Natural killer cell (primary cell): Measurements from ENCODE around the gene AMOTL2. TPM values are rescaled to one million over a fixed set of nuclear protein-coding genes. Genes with fewer than 3 reads are reported as not detected.

Source experiments
- ATAC-seq, 3 donors: fragments of 150-1000 bp in 2 of 3; fragments of 200-7000 bp in 1 of 3; cut with Tn5 transposase; 1 replicate in 1 of 3; 2 replicates in 2 of 3; pipeline ENCODE4 v1.10.0; 2021; ENCODE audit warnings: mild to moderate bottlenecking in 2 of 3, moderate library complexity in 2 of 3
- DNase-seq, 2 donors: peaks; one replicate each; pipeline versions ENCODE4 v3.0.0 to v3.0.0-alpha.2; 2013 to 2021; ENCODE audit warnings: mixed read lengths in 1 of 2
- H3K27ac ChIP-seq: one replicate; pipeline ENCODE4 v1.5.1; 2013; ENCODE audit warnings: mild to moderate bottlenecking, low read length
- H3K27me3 ChIP-seq: one replicate; pipeline ENCODE4 v1.6.1; 2013; ENCODE audit warnings: low read length; ENCODE audit not compliant: control insufficient read depth, insufficient read depth
- H3K36me3 ChIP-seq: one replicate; pipeline ENCODE4 v1.6.1; 2013; ENCODE audit warnings: low read length; ENCODE audit not compliant: control insufficient read depth, insufficient read depth
- H3K4me1 ChIP-seq: one replicate; pipeline ENCODE4 v1.6.1; 2013; ENCODE audit warnings: low read length; ENCODE audit not compliant: control insufficient read depth, insufficient read depth
- H3K4me3 ChIP-seq: one replicate; pipeline ENCODE4 v1.5.1; 2013; ENCODE audit warnings: low read length
- H3K9me3 ChIP-seq: one replicate; pipeline ENCODE4 v1.6.1; 2013; ENCODE audit warnings: low read length; ENCODE audit not compliant: control insufficient read depth, insufficient read depth
- H3K27ac Mint-ChIP-seq, 2 donors: one replicate each; pipeline ENCODE4 v1.8.0; 2022; ENCODE audit warnings: mild to moderate bottlenecking in 2 of 2, mixed read lengths in 2 of 2, moderate library complexity in 1 of 2
- H3K27me3 Mint-ChIP-seq, 2 donors: one replicate each; pipeline ENCODE4 v1.8.0; 2022; ENCODE audit warnings: low read depth in 2 of 2, mixed read lengths in 2 of 2
- H3K36me3 Mint-ChIP-seq: one replicate; pipeline ENCODE4 v1.8.0; 2022; ENCODE audit warnings: mixed read lengths
- H3K4me1 Mint-ChIP-seq, 2 donors: one replicate each; pipeline ENCODE4 v1.8.0; 2022; ENCODE audit warnings: mixed read lengths in 2 of 2
- H3K4me3 Mint-ChIP-seq: one replicate; pipeline ENCODE4 v1.8.0; 2022; ENCODE audit warnings: mild to moderate bottlenecking, moderate library complexity, mixed read lengths
- H3K9me3 Mint-ChIP-seq, 2 donors: one replicate each; pipeline ENCODE4 v1.8.0; 2022; ENCODE audit warnings: mixed read lengths in 2 of 2
- WGBS: methylation state at CpG from one replicate; pipeline ENCODE4 v1.1.7; 2013; ENCODE audit warnings: missing lambda C conversion rate; ENCODE audit not compliant: insufficient coverage; 5-methylcytosine and 5-hydroxymethylcytosine counted together
- intact Hi-C: fragments of 100-400 bp; cut with micrococcal nuclease; formaldehyde crosslinking; loops from one replicate; pipeline ENCODE4 v1.14.2; 2022
- total RNA-seq, 4 donors: library from RNA; stranded (reverse); fragments of 120-200 nt in 1 of 4; gene quantifications; one replicate each; pipeline versions ENCODE4 v1.2.3 to v1.2.4, GENCODE V29; 2013 to 2022
- TF ChIP-seq, protein P1 (sequence below): fragments of 200-600 bp; IDR thresholded peaks from one replicate; pipeline ENCODE4 v1.8.0; 2022; ENCODE audit warnings: antibody characterized with exemption

AMOTL2 gene
- total RNA-seq, 3 donors from 2014 or later (not counting 1 experiment from before 2014, with no cell fraction given): not detected

DNA sequence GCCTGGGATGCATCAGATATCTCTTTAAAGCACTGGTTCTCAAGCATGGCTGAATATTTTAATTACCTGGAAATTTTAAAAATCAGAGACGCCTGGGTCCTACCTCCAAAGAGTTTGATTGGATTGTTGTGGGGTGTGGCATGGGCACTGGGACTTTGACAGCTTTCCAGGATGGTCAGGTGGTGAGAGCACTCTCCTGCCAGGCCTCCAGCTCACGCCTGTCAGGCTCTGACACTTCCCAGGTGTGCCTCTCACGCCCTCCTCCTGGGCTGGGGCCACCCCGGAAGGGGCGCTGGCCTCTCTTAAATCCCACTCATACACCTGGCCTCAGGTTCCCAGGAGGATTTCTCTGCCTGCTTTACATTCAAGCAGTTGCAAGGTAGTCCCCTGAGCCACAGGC lies 48.5 kb downstream of the AMOTL2 start:
- Mint-ChIP-seq H3K4me1 (no peaks in the 10 kb centered on the region), H3K27me3 (peaks cover 9 to 14% of the 10 kb centered on the region in 2 donors)
- 67% methylated on average over 5 of the region's 5 CpGs for WGBS

DNA sequence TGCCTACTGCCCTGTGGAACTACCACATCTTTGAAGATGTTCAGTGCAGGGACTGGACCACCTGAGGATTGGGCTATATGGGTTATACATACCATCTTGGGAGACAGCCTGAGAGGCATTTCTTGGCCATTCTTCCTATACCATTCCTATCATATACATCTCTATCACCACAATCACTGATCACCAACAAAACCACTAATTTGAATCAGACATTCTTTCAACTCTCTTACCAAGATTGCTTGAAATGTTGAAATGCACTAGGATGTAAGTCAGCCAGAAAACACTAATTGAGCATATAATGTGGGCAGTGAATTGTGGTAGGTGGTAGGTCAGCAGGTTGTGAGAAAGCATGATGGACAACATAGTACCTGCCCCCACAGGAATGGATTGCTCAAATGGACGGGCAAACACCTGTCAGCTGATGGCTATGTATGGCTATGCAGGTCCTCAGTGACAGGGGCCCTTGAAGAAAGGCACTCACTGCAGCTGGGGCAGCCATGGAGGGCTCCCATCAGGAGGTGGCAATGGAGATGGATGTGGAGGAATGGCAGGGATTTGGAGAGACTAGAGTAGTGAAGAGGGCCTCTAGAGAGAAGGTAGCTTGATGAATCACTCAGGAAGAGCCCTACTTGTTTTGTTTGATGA lies 49.1 kb downstream of the AMOTL2 start:
- no peaks in the 10 kb centered on the region for H3K4me1 Mint-ChIP-seq
- 76% methylated on average over 1 of the region's 1 CpG for WGBS
- H3K9me3 Mint-ChIP-seq: no peaks in the 10 kb centered on the region
- no peak for ATAC-seq
- H3K27ac Mint-ChIP-seq: no peak overlapping the region
- Histone ChIP-seq H3K36me3 (no peaks in the 10 kb centered on the region), H3K4me3 (no peak overlapping the region), H3K4me1 (peaks cover 3% of the 10 kb centered on the region), H3K27ac (no peak overlapping the region), H3K27me3 (no peaks in the 10 kb centered on the region), H3K9me3 (no peaks in the 10 kb centered on the region)
- peaks cover 9 to 14% of the 10 kb centered on the region in 2 donors for H3K27me3 Mint-ChIP-seq
- H3K4me3 Mint-ChIP-seq: no peak overlapping the region
- TF ChIP-seq, protein P1, sequence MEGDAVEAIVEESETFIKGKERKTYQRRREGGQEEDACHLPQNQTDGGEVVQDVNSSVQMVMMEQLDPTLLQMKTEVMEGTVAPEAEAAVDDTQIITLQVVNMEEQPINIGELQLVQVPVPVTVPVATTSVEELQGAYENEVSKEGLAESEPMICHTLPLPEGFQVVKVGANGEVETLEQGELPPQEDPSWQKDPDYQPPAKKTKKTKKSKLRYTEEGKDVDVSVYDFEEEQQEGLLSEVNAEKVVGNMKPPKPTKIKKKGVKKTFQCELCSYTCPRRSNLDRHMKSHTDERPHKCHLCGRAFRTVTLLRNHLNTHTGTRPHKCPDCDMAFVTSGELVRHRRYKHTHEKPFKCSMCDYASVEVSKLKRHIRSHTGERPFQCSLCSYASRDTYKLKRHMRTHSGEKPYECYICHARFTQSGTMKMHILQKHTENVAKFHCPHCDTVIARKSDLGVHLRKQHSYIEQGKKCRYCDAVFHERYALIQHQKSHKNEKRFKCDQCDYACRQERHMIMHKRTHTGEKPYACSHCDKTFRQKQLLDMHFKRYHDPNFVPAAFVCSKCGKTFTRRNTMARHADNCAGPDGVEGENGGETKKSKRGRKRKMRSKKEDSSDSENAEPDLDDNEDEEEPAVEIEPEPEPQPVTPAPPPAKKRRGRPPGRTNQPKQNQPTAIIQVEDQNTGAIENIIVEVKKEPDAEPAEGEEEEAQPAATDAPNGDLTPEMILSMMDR: no peak
- no peaks in the 10 kb centered on the region for H3K36me3 Mint-ChIP-seq
- DNase-seq: no peak
- intact Hi-C loops: no loop called here

More for the DNA sequence above, 48.5 kb downstream of the AMOTL2 start:
- Mint-ChIP-seq H3K4me3 (no peak overlapping the region), H3K27ac (no peak overlapping the region), H3K36me3 (no peaks in the 10 kb centered on the region), H3K9me3 (no peaks in the 10 kb centered on the region)
- no peak overlapping the region for H3K4me3 ChIP-seq
- intact Hi-C loops: no loop called here
- no peak overlapping the region for H3K27ac ChIP-seq
- DNase-seq (no peak), ATAC-seq (no peak)
- no peaks in the 10 kb centered on the region for H3K9me3 ChIP-seq
- TF ChIP-seq, protein P1: no peak
- H3K36me3 ChIP-seq: no peaks in the 10 kb centered on the region
- H3K4me1 ChIP-seq: peaks cover 3% of the 10 kb centered on the region
- H3K27me3 ChIP-seq: no peaks in the 10 kb centered on the region

DNA sequence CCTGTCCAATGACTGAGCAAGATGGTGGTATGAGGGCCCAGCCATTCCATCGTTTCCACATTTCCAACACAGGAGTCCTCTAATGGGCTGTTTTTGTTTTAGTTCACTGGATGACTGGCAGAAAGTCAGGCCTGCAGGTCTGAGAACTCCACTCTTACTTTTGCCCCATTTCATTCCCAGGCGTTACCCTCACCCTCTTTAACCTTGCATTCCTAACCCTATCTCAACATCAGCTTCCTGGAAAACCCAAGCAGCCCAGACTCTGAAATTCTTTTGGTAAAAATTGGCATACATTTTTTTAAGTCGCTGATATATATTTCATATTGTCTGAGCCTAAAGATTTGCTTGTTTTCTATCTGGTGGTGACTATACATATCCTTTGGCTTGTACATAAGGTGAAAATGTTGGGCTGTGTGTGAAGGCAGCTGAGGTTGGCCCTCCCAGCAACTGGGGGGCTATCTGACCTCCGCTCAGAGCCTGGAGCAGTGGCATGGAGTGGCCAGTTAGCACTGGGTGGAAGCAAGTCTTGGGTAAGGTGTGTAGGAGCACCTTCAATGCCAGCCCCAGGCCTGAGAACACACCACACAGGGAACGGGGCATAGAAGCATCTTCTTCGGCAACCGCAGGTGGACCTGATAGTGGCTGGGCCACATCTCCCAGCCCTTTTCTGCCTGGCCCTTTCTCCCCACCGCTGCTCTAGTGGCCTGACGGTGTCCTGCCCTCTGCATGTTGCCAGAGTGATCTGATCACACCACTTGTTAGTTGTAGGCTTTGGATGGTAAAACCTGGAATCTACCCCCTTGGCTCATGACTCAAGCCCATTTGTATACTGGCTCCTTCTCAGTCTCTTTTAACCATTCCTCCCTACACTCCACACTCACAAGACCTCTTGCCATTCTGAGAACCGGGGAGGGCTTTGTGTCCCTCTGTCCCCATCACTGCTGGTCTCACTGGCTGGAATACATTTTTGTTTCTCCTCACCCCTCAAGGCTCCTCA lies 50.0 kb downstream of the AMOTL2 start:
- DNase-seq: no peak
- Mint-ChIP-seq H3K36me3 (no peaks in the 10 kb centered on the region), H3K27me3 (peaks cover 9 to 14% of the 10 kb centered on the region in 2 donors), H3K9me3 (no peaks in the 10 kb centered on the region), H3K4me1 (no peaks in the 10 kb centered on the region), H3K27ac (no peak overlapping the region), H3K4me3 (no peak overlapping the region)
- Histone ChIP-seq H3K9me3 (no peaks in the 10 kb centered on the region), H3K27me3 (no peaks in the 10 kb centered on the region), H3K36me3 (no peaks in the 10 kb centered on the region), H3K4me3 (no peak overlapping the region), H3K4me1 (peaks cover 3% of the 10 kb centered on the region), H3K27ac (no peak overlapping the region)
- TF ChIP-seq, protein P1: no peak
- ATAC-seq: no peak
- intact Hi-C loops: no loop called here
- 83% methylated on average over 10 of the region's 10 CpGs for WGBS
